PC-9 (cell line): Measurements from ENCODE around the gene ATP5PB. TPM values are rescaled to one million over a fixed set of nuclear protein-coding genes. Genes with fewer than 3 reads are reported as not detected.

Source experiments
- BruUV-seq: library from RNA; stranded (reverse); fragments of 400-500 nt; replicated peaks from 2 replicates; lab custom pipeline; 2021; lab: Mats Ljungman, UMichigan
- CTCF ChIA-PET: fragments of 300-600 bp; sonication (Branson Sonifier 250); formaldehyde crosslinking; loops from one replicate; lab custom pipeline; 2022; ENCODE audit warnings: antibody characterized with exemption; lab: Charles Lee
- POLR2A ChIA-PET: fragments of 300-600 bp; sonication (Branson Sonifier 250); formaldehyde crosslinking; loops from one replicate; lab custom pipeline; 2022; ENCODE audit warnings: antibody characterized with exemption; ENCODE audit not compliant: unreplicated experiment; lab: Charles Lee
- DNase-seq, 2 experiments: peaks; one replicate each; pipeline versions ENCODE4 v3.0.0 to v3.0.0-alpha.2; 2015 to 2022; ENCODE audit warnings: mixed read lengths in 1 of 2
- H2AFZ ChIP-seq: fragments of 200-600 bp; sonication (generic); 2 replicates; pipeline ENCODE4 v1.8.1; 2017; ENCODE audit warnings: antibody characterized with exemption
- H3F3A ChIP-seq: fragments of 200-600 bp; sonication (generic); 2 replicates; pipeline ENCODE4 v1.8.1; 2017; ENCODE audit warnings: antibody characterized with exemption, mild to moderate bottlenecking, low read depth; ENCODE audit not compliant: insufficient read depth
- H3K27ac ChIP-seq: fragments of 200-600 bp; sonication (generic); 2 replicates; pipeline ENCODE4 v1.6.1; 2016; ENCODE audit warnings: mixed run types
- H3K27me3 ChIP-seq: fragments of 200-600 bp; sonication (generic); 2 replicates; pipeline ENCODE4 v1.6.1; 2016; ENCODE audit warnings: low read depth, mixed run types; ENCODE audit not compliant: insufficient read depth
- H3K36me3 ChIP-seq: fragments of 200-600 bp; sonication (generic); 2 replicates; pipeline ENCODE4 v1.6.1; 2016; ENCODE audit warnings: low read depth, mixed run types
- H3K4me1 ChIP-seq: fragments of 200-600 bp; sonication (generic); replicated peaks from 2 replicates; pipeline ENCODE4 v1.6.1; 2016; ENCODE audit warnings: mixed run types; ENCODE audit not compliant: insufficient read depth
- H3K4me2 ChIP-seq: fragments of 200-600 bp; sonication (generic); 2 replicates; pipeline ENCODE4 v1.6.1; 2017; ENCODE audit warnings: mixed run types
- H3K4me3 ChIP-seq: fragments of 200-600 bp; sonication (generic); 2 replicates; pipeline ENCODE4 v1.6.1; 2016; ENCODE audit warnings: mixed run types
- H3K79me2 ChIP-seq: fragments of 200-600 bp; sonication (generic); 2 replicates; pipeline ENCODE4 v1.6.1; 2017; ENCODE audit warnings: low read depth, mixed run types
- H3K9me2 ChIP-seq: fragments of 200-600 bp; sonication (generic); 2 replicates; pipeline ENCODE4 v1.8.1; 2017; ENCODE audit warnings: mild to moderate bottlenecking; ENCODE audit not compliant: insufficient read depth
- H3K9me3 ChIP-seq: fragments of 200-600 bp; sonication (generic); 2 replicates; pipeline ENCODE4 v1.8.1; 2016; ENCODE audit warnings: low read depth; ENCODE audit not compliant: insufficient read depth
- H4K20me1 ChIP-seq: fragments of 200-600 bp; sonication (generic); 2 replicates; pipeline ENCODE4 v1.8.1; 2017; ENCODE audit not compliant: insufficient read depth
- CTCF ChIP-seq: fragments of 200-600 bp; sonication (generic); conservative IDR thresholded peaks from 2 replicates; pipeline ENCODE4 v1.6.1; 2017; ENCODE audit warnings: mixed run types, antibody characterized with exemption, mild to moderate bottlenecking, moderate library complexity
- EZH2 ChIP-seq: fragments of 200-600 bp; sonication (generic); IDR thresholded peaks from 2 replicates; pipeline ENCODE4 v1.8.0; 2017; ENCODE audit warnings: antibody characterized with exemption, low read depth
- intact Hi-C: fragments of 100-400 bp; cut with micrococcal nuclease; formaldehyde crosslinking; loops from one replicate; pipeline ENCODE4 v1.10.0; 2022; ENCODE audit not compliant: unreplicated experiment
- total RNA-seq: library from RNA; stranded (reverse); gene quantifications from 2 replicates; pipeline ENCODE4 v1.2.3, GENCODE V29; 2021

Gene ATP5PB
- total RNA-seq, 1 experiment from 2014 or later: 212 TPM

- intact Hi-C loops: no loop called here
- no TSS peak for BruUV-seq
- H3K27ac ChIP-seq: no peak within 1 kb of the TSS
Measured at GRCh38 chr1:111503585-111504060, 54.4 kb downstream of the ATP5PB start, which contains the start of the genes ADORA3 and TMIGD3. Gene ADORA3 (minus strand): TSS chr1:111503633. CDS start chr1:111503354, 279 bp downstream. Gene TMIGD3 (minus strand): TSS chr1:111503633. CDS start chr1:111503354, 279 bp downstream.

GRCh38 chr1:111504097-111504496 lies 54.8 kb downstream of the ATP5PB start:
- DNase-seq: no peak
- Histone ChIP-seq H4K20me1 (no peaks in the 10 kb centered on the region), H3K27ac (no peak overlapping the region), H3K4me1 (peaks cover 26% of the 10 kb centered on the region), H2AFZ (no peak overlapping the region), H3K9me2 (no peaks in the 10 kb centered on the region), H3K79me2 (no peaks in the 10 kb centered on the region), H3K9me3 (no peaks in the 10 kb centered on the region), H3K27me3 (peaks cover 9% of the 10 kb centered on the region; the same call in 1 of the 2 replicates), H3F3A (peaks cover 20% of the 10 kb centered on the region), H3K4me3 (no peak overlapping the region), H3K36me3 (no peaks in the 10 kb centered on the region), H3K4me2 (no peak overlapping the region)
- no peak for TF ChIP-seq EZH2
- no peak for TF ChIP-seq CTCF
- intact Hi-C loops: no loop called here
- POLR2A ChIA-PET: no interaction called here
- CTCF ChIA-PET: interaction anchor here (0.6 kb wide), 1 partner anchor 38 kb away, joined by 3 read pairs; no protein-coding TSS in a partner anchor
- BruUV-seq: no TSS peak

More at GRCh38 chr1:111503585-111504060, 54.4 kb downstream of the ATP5PB start, which contains the start of the genes ADORA3 and TMIGD3:
- no peaks in the 10 kb centered on the region for H3K36me3 ChIP-seq
- TF ChIP-seq CTCF: no peak
- TF ChIP-seq EZH2: no peak
- no peak within 1 kb of the TSS for H2AFZ ChIP-seq
- no peak within 1 kb of the TSS for H3K4me3 ChIP-seq
- H3K79me2 ChIP-seq: no peaks in the 10 kb centered on the region
- H4K20me1 ChIP-seq: no peaks in the 10 kb centered on the region
- H3K27me3 ChIP-seq: peaks cover 9% of the 10 kb centered on the region; the same call in 1 of the 2 replicates
- no peak within 1 kb of the TSS for H3K4me2 ChIP-seq
- CTCF ChIA-PET: interaction anchor here (0.6 kb wide), 1 partner anchor 38 kb away, joined by 3 read pairs; no protein-coding TSS in a partner anchor
- POLR2A ChIA-PET: no interaction called here
- H3F3A ChIP-seq: peaks cover 20% of the 10 kb centered on the region
- DNase-seq: no peak
- no peaks in the 10 kb centered on the region for H3K9me2 ChIP-seq
- peaks cover 23% of the 10 kb centered on the region for H3K4me1 ChIP-seq
- H3K9me3 ChIP-seq: no peaks in the 10 kb centered on the region

- no peaks in the 10 kb centered on the region for H3K79me2 ChIP-seq
- no peak overlapping the region for H2AFZ ChIP-seq
- POLR2A ChIA-PET: no interaction called here
- no peak overlapping the region for H3K4me2 ChIP-seq
- intact Hi-C loops: loop anchor here (5.0 kb wide), 1 partner anchor 37 kb away; no protein-coding TSS in a partner anchor
- TF ChIP-seq EZH2: no peak
- no peak for TF ChIP-seq CTCF
- H3K4me1 ChIP-seq: peaks cover 26% of the 10 kb centered on the region
- H4K20me1 ChIP-seq: no peaks in the 10 kb centered on the region
- peaks cover 20% of the 10 kb centered on the region for H3F3A ChIP-seq
- H3K27me3 ChIP-seq: no peaks in the 10 kb centered on the region
- no peak for DNase-seq
- no peaks in the 10 kb centered on the region for H3K9me2 ChIP-seq
- H3K36me3 ChIP-seq: no peaks in the 10 kb centered on the region
- no peaks in the 10 kb centered on the region for H3K9me3 ChIP-seq
- CTCF ChIA-PET: no interaction called here
- H3K27ac ChIP-seq: no peak overlapping the region
- H3K4me3 ChIP-seq: no peak overlapping the region
- BruUV-seq: no TSS peak
Measured at GRCh38 chr1:111505641-111506119, 56.4 kb downstream of the ATP5PB start.
